HepG2 (cell line): ENCODE results near the gene GPT2. TPM values are rescaled to one million over a fixed set of nuclear protein-coding genes. Genes with fewer than 3 reads are reported as not detected.

Experiments used
- CCDC6 ChIP-seq: sonication (generic); formaldehyde crosslinking; IDR thresholded peaks from 2 replicates; pipeline ENCODE4 v1.8.1; 2022; ENCODE audit warnings: mild to moderate bottlenecking, missing genetic modification reagents, moderate library complexity
- ELF1 ChIP-seq: sonication (generic); formaldehyde crosslinking; IDR thresholded peaks from 2 replicates; pipeline ENCODE4 v1.4.0; 2020; ENCODE audit warnings: missing genetic modification reagents
- GABPB1 ChIP-seq: IDR thresholded peaks from 2 replicates; pipeline ENCODE4 v1.6.1; 2016; ENCODE audit warnings: mild to moderate bottlenecking, missing genetic modification reagents, moderate library complexity, missing compliant biosample characterization
- KDM5B ChIP-seq: sonication (generic); formaldehyde crosslinking; IDR thresholded peaks from 2 replicates; pipeline ENCODE4 v1.4.0; 2020; ENCODE audit warnings: missing genetic modification reagents, mild to moderate bottlenecking, borderline replicate concordance
- POLR2AphosphoS2 ChIP-seq: IDR thresholded peaks from 2 replicates; pipeline ENCODE4 v1.6.1; 2011; ENCODE audit warnings: low read depth, low read length, improper control_type of control experiment
- SKI ChIP-seq: fragments of 450-650 bp; IDR thresholded peaks from one replicate; pipeline ENCODE4 v1.6.1; 2018; ENCODE audit warnings: mild to moderate bottlenecking; ENCODE audit not compliant: partially characterized antibody
- ZC3H4 ChIP-seq: sonication (generic); formaldehyde crosslinking; IDR thresholded peaks from 2 replicates; pipeline ENCODE4 v1.4.0; 2020; ENCODE audit warnings: missing genetic modification reagents, borderline replicate concordance
- ZKSCAN5 ChIP-seq: sonication (generic); formaldehyde crosslinking; IDR thresholded peaks from 2 replicates; pipeline ENCODE4 v1.5.1; 2020; ENCODE audit warnings: mild to moderate bottlenecking, missing genetic modification reagents
- ZMYM4 ChIP-seq: sonication (generic); formaldehyde crosslinking; IDR thresholded peaks from 2 replicates; pipeline ENCODE4 v1.8.1; 2023; ENCODE audit warnings: mild to moderate bottlenecking, missing genetic modification reagents
- ZNF263 ChIP-seq: sonication (generic); formaldehyde crosslinking; IDR thresholded peaks from 2 replicates; pipeline ENCODE4 v1.4.0; 2020; ENCODE audit warnings: missing genetic modification reagents
- ZNF703 ChIP-seq: sonication (generic); formaldehyde crosslinking; IDR thresholded peaks from 2 replicates; pipeline ENCODE4 v1.5.1; 2020; ENCODE audit warnings: missing genetic modification reagents, mild to moderate bottlenecking, moderate library complexity, borderline replicate concordance
- ZSCAN25 ChIP-seq: sonication (generic); formaldehyde crosslinking; IDR thresholded peaks from 2 replicates; pipeline ENCODE4 v1.8.0; 2022; ENCODE audit warnings: mild to moderate bottlenecking, missing genetic modification reagents
- polyA plus RNA-seq, 8 experiments: library from polyadenylated mRNA; depleted of rRNA in 3 of 8; stranded (reverse) in 7 of 8; unstranded in 1 of 8; fragments of >200 nt; fragmentation: Illumina TruSeq in 4 of 8; extraction: Trizol in 4 of 8; gene quantifications; 2 replicates each; pipeline versions ENCODE4 v1.2.1 to v1.2.3, GENCODE V29; 2011 to 2016; ENCODE audit warnings: low read depth in 4 of 8, missing spikeins in 1 of 8, mixed read lengths in 1 of 8; ENCODE audit not compliant: insufficient read depth in 1 of 8
- total RNA-seq, 5 experiments: library from RNA; depleted of rRNA; stranded (reverse); fragments of >200 nt; fragmentation: Illumina TruSeq; extraction: Trizol; gene quantifications; 2 replicates each; pipeline ENCODE4 v1.2.3, GENCODE V29; 2016; ENCODE audit warnings: low read depth in 1 of 5
- TF ChIP-seq, protein P1 (sequence below): sonication (generic); formaldehyde crosslinking; IDR thresholded peaks from 2 replicates; pipeline ENCODE4 v1.5.0; 2020; ENCODE audit warnings: mild to moderate bottlenecking, missing genetic modification reagents, borderline replicate concordance
- TF ChIP-seq, protein P2 (sequence below): sonication (generic); formaldehyde crosslinking; IDR thresholded peaks from 2 replicates; pipeline ENCODE4 v1.8.0; 2022; ENCODE audit warnings: mild to moderate bottlenecking, missing genetic modification reagents; ENCODE audit not compliant: insufficient replicate concordance
- TF ChIP-seq, protein P3 (sequence below): sonication (generic); formaldehyde crosslinking; IDR thresholded peaks from 2 replicates; pipeline ENCODE4 v1.5.1; 2020; ENCODE audit warnings: mild to moderate bottlenecking, missing genetic modification reagents, moderate library complexity
- TF ChIP-seq, protein P4 (sequence below): sonication (generic); formaldehyde crosslinking; IDR thresholded peaks from 2 replicates; pipeline ENCODE4 v1.9.0; 2022; ENCODE audit warnings: missing genetic modification reagents, mild to moderate bottlenecking, borderline replicate concordance

The GPT2 gene
- total and polyA plus RNA-seq, 2 of the 13 experiments (the other 11 are each of a cell fraction or from before 2014, with no cell fraction given) = 138 to 267 TPM

DNA sequence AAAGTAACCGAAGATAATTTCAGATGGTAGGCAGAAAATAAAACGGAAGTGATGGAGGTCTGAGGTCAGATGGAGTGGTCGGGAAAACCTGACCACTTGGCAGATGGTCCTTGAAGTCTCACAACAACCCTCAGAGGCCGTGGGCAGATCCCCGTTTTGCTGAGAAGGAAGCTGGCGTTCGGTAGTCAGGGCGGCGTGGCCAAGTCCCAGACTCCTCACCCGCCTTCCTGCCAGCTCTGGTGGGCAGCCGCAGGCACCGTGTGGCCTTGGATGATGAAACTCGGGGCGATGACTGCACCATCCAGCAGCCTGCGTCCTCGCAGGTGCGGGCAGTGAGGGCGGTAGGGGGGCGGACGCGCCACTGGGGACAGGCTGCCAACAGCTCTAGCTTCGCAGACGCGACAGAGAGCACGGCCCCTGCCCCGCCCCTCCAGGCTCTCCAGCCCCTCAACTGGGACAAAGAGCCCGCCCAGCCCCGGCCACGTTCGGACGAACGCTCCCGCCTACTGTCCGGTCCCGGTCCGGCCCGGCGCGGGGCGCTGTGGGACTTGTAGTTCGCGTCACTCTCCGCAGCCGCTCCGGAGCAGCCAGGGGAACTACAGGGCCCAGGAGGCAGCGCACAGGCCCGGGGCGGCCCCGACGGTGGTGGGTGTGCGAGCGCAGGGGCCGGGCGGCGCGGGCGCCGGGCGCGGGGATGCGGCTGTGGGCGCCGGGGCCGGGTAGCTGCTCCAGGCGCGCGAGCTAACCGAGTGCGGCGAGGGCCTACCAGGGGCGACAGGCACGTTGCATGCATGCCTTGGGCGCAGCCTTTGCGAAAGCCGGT is at the start of gene GPT2 (continued):
- TF ChIP-seq, protein P1, sequence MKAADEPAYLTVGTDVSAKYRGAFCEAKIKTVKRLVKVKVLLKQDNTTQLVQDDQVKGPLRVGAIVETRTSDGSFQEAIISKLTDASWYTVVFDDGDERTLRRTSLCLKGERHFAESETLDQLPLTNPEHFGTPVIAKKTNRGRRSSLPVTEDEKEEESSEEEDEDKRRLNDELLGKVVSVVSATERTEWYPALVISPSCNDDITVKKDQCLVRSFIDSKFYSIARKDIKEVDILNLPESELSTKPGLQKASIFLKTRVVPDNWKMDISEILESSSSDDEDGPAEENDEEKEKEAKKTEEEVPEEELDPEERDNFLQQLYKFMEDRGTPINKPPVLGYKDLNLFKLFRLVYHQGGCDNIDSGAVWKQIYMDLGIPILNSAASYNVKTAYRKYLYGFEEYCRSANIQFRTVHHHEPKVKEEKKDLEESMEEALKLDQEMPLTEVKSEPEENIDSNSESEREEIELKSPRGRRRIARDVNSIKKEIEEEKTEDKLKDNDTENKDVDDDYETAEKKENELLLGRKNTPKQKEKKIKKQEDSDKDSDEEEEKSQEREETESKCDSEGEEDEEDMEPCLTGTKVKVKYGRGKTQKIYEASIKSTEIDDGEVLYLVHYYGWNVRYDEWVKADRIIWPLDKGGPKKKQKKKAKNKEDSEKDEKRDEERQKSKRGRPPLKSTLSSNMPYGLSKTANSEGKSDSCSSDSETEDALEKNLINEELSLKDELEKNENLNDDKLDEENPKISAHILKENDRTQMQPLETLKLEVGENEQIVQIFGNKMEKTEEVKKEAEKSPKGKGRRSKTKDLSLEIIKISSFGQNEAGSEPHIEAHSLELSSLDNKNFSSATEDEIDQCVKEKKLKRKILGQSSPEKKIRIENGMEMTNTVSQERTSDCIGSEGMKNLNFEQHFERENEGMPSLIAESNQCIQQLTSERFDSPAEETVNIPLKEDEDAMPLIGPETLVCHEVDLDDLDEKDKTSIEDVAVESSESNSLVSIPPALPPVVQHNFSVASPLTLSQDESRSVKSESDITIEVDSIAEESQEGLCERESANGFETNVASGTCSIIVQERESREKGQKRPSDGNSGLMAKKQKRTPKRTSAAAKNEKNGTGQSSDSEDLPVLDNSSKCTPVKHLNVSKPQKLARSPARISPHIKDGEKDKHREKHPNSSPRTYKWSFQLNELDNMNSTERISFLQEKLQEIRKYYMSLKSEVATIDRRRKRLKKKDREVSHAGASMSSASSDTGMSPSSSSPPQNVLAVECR (CRISPR knock-in tag) = peak; percentile 91
- peak; percentile 99 for TF ChIP-seq CCDC6 (CRISPR knock-in tag)
- TF ChIP-seq GABPB1 (CRISPR knock-in tag) = peak; percentile 89
- peak; percentile 73; the same call in 1 of the 2 replicates for TF ChIP-seq POLR2AphosphoS2
- TF ChIP-seq ZSCAN25 = peak; percentile 90
- TF ChIP-seq, protein P2, sequence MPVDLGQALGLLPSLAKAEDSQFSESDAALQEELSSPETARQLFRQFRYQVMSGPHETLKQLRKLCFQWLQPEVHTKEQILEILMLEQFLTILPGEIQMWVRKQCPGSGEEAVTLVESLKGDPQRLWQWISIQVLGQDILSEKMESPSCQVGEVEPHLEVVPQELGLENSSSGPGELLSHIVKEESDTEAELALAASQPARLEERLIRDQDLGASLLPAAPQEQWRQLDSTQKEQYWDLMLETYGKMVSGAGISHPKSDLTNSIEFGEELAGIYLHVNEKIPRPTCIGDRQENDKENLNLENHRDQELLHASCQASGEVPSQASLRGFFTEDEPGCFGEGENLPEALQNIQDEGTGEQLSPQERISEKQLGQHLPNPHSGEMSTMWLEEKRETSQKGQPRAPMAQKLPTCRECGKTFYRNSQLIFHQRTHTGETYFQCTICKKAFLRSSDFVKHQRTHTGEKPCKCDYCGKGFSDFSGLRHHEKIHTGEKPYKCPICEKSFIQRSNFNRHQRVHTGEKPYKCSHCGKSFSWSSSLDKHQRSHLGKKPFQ (CRISPR knock-in tag) = peak; percentile 91
- no peak; the same call in 1 of the 2 replicates for TF ChIP-seq ZC3H4 (CRISPR knock-in tag)
- 0 out of 2 replicates have a peak, but pooled peaks have one; percentile 65 for TF ChIP-seq ZKSCAN5 (CRISPR knock-in tag)
- TF ChIP-seq, protein P3, sequence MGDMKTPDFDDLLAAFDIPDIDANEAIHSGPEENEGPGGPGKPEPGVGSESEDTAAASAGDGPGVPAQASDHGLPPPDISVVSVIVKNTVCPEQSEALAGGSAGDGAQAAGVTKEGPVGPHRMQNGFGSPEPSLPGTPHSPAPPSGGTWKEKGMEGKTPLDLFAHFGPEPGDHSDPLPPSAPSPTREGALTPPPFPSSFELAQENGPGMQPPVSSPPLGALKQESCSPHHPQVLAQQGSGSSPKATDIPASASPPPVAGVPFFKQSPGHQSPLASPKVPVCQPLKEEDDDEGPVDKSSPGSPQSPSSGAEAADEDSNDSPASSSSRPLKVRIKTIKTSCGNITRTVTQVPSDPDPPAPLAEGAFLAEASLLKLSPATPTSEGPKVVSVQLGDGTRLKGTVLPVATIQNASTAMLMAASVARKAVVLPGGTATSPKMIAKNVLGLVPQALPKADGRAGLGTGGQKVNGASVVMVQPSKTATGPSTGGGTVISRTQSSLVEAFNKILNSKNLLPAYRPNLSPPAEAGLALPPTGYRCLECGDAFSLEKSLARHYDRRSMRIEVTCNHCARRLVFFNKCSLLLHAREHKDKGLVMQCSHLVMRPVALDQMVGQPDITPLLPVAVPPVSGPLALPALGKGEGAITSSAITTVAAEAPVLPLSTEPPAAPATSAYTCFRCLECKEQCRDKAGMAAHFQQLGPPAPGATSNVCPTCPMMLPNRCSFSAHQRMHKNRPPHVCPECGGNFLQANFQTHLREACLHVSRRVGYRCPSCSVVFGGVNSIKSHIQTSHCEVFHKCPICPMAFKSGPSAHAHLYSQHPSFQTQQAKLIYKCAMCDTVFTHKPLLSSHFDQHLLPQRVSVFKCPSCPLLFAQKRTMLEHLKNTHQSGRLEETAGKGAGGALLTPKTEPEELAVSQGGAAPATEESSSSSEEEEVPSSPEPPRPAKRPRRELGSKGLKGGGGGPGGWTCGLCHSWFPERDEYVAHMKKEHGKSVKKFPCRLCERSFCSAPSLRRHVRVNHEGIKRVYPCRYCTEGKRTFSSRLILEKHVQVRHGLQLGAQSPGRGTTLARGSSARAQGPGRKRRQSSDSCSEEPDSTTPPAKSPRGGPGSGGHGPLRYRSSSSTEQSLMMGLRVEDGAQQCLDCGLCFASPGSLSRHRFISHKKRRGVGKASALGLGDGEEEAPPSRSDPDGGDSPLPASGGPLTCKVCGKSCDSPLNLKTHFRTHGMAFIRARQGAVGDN (CRISPR knock-in tag) = peak; percentile 99
- TF ChIP-seq, protein P4, sequence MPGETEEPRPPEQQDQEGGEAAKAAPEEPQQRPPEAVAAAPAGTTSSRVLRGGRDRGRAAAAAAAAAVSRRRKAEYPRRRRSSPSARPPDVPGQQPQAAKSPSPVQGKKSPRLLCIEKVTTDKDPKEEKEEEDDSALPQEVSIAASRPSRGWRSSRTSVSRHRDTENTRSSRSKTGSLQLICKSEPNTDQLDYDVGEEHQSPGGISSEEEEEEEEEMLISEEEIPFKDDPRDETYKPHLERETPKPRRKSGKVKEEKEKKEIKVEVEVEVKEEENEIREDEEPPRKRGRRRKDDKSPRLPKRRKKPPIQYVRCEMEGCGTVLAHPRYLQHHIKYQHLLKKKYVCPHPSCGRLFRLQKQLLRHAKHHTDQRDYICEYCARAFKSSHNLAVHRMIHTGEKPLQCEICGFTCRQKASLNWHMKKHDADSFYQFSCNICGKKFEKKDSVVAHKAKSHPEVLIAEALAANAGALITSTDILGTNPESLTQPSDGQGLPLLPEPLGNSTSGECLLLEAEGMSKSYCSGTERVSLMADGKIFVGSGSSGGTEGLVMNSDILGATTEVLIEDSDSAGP (CRISPR knock-in tag) = peak; percentile 97
- TF ChIP-seq ZNF263 (CRISPR knock-in tag) = peak; percentile 49
- peak; percentile 90 for TF ChIP-seq SKI
- TF ChIP-seq ELF1 (CRISPR knock-in tag) = peak; percentile 69
- 0 out of 2 replicates have a peak, but pooled peaks have one; percentile 73 for TF ChIP-seq ZNF703 (CRISPR knock-in tag)
- TF ChIP-seq KDM5B (CRISPR knock-in tag) = peak; percentile 96; the same call in 1 of the 2 replicates
- peak; percentile 63; the same call in 1 of the 2 replicates for TF ChIP-seq ZMYM4 (CRISPR knock-in tag)
